H9 (cell line): ENCODE data around the gene PIEZO2. TPM values are rescaled to one million over a fixed set of nuclear protein-coding genes. Genes with fewer than 3 reads are reported as not detected.

Experiments
- DNase-seq: peaks from one replicate; pipeline ENCODE4 v3.0.0-alpha.2; 2017
- H2AFZ ChIP-seq: one replicate; pipeline ENCODE4 v1.6.1; 2013; ENCODE audit warnings: mild to moderate bottlenecking, low read length, control low read depth, moderate library complexity
- H2AK5ac ChIP-seq: 2 replicates; pipeline ENCODE4 v1.6.1; 2013; ENCODE audit warnings: low read length, control low read depth, mixed read lengths; ENCODE audit not compliant: insufficient read length
- H2BK120ac ChIP-seq: one replicate; pipeline ENCODE4 v1.6.1; 2013; ENCODE audit warnings: low read depth, mild to moderate bottlenecking, low read length, control low read depth, inconsistent platforms; ENCODE audit not compliant: poor library complexity, severe bottlenecking
- H2BK12ac ChIP-seq: 2 replicates; pipeline ENCODE4 v1.6.1; 2013; ENCODE audit warnings: low read length, control low read depth, mixed read lengths, low read depth; ENCODE audit not compliant: insufficient read length
- H2BK15ac ChIP-seq: 2 replicates; pipeline ENCODE4 v1.6.1; 2013; ENCODE audit warnings: low read depth, low read length, control low read depth
- H2BK20ac ChIP-seq: one replicate; pipeline ENCODE4 v1.6.1; 2013; ENCODE audit warnings: low read depth, mild to moderate bottlenecking, low read length, control low read depth, inconsistent platforms; ENCODE audit not compliant: poor library complexity, severe bottlenecking
- H2BK5ac ChIP-seq: 2 replicates; pipeline ENCODE4 v1.6.1; 2013; ENCODE audit warnings: low read length, control low read depth, mixed read lengths; ENCODE audit not compliant: insufficient read length
- H3K14ac ChIP-seq: 2 replicates; pipeline ENCODE4 v1.6.1; 2013; ENCODE audit warnings: low read length, control low read depth; ENCODE audit not compliant: insufficient read depth
- H3K18ac ChIP-seq: 2 replicates; pipeline ENCODE4 v1.6.1; 2013; ENCODE audit warnings: low read depth, mild to moderate bottlenecking, mixed read lengths, low read length, control low read depth; ENCODE audit not compliant: insufficient read length
- H3K23ac ChIP-seq: 2 replicates; pipeline ENCODE4 v1.6.1; 2013; ENCODE audit warnings: low read length, control low read depth, mixed read lengths, low read depth; ENCODE audit not compliant: insufficient read length
- H3K23me2 ChIP-seq: 2 replicates; pipeline ENCODE4 v1.6.1; 2013; ENCODE audit warnings: low read depth, mild to moderate bottlenecking, mixed read lengths, low read length, control low read depth; ENCODE audit not compliant: insufficient read length, poor library complexity, severe bottlenecking
- H3K27ac ChIP-seq: 2 replicates; pipeline ENCODE4 v1.5.1; 2013; ENCODE audit warnings: low read length, control low read depth, mixed read lengths, low read depth; ENCODE audit not compliant: insufficient read length
- H3K27me3 ChIP-seq: 2 replicates; pipeline ENCODE4 v1.6.1; 2013; ENCODE audit warnings: low read length, control low read depth, inconsistent platforms; ENCODE audit not compliant: insufficient read depth
- H3K4ac ChIP-seq: 2 replicates; pipeline ENCODE4 v1.6.1; 2013; ENCODE audit warnings: low read depth, mild to moderate bottlenecking, control low read depth, inconsistent platforms, low read length, moderate library complexity
- H3K4me1 ChIP-seq: 2 replicates; pipeline ENCODE4 v1.6.1; 2013; ENCODE audit warnings: low read length, control low read depth, inconsistent platforms; ENCODE audit not compliant: insufficient read depth
- H3K4me2 ChIP-seq: 2 replicates; pipeline ENCODE4 v1.6.1; 2013; ENCODE audit warnings: low read length, control low read depth, mixed read lengths; ENCODE audit not compliant: insufficient read length, insufficient read depth
- H3K56ac ChIP-seq: 2 replicates; pipeline ENCODE4 v1.6.1; 2013; ENCODE audit warnings: low read depth, mild to moderate bottlenecking, mixed read lengths, low read length, control low read depth; ENCODE audit not compliant: insufficient read length
- H3K79me1 ChIP-seq: 2 replicates; pipeline ENCODE4 v1.6.1; 2013; ENCODE audit warnings: low read depth, mild to moderate bottlenecking, moderate library complexity, low read length, control low read depth, inconsistent platforms; ENCODE audit not compliant: insufficient read depth, poor library complexity, severe bottlenecking
- H3K79me2 ChIP-seq: 2 replicates; pipeline ENCODE4 v1.6.1; 2013; ENCODE audit warnings: low read length, control low read depth, inconsistent platforms; ENCODE audit not compliant: insufficient read depth
- H3K9ac ChIP-seq: 2 replicates; pipeline ENCODE4 v1.6.1; 2013; ENCODE audit warnings: low read length, control low read depth, mixed read lengths; ENCODE audit not compliant: insufficient read length; ENCODE audit errors: extremely low read depth
- H3K9me3 ChIP-seq: one replicate; pipeline ENCODE4 v1.6.1; 2013; ENCODE audit warnings: low read depth, low read length, inconsistent platforms; ENCODE audit not compliant: control insufficient read depth
- H3T11ph ChIP-seq: one replicate; pipeline ENCODE4 v1.6.1; 2013; ENCODE audit warnings: mild to moderate bottlenecking, low read length, control low read depth, inconsistent platforms
- H4K20me1 ChIP-seq: one replicate; pipeline ENCODE4 v1.6.1; 2013; ENCODE audit not compliant: control insufficient read depth, insufficient read length, insufficient read depth
- H4K5ac ChIP-seq: 2 replicates; pipeline ENCODE4 v1.6.1; 2013; ENCODE audit warnings: low read depth, mild to moderate bottlenecking, mixed read lengths, low read length, control low read depth; ENCODE audit not compliant: insufficient read length
- H4K8ac ChIP-seq: replicated peaks from 2 replicates; pipeline ENCODE4 v1.6.1; 2013; ENCODE audit warnings: low read length, control low read depth, mixed read lengths, low read depth; ENCODE audit not compliant: insufficient read length
- H4K91ac ChIP-seq: 2 replicates; pipeline ENCODE4 v1.6.1; 2013; ENCODE audit warnings: low read depth, mild to moderate bottlenecking, moderate library complexity, mixed read lengths, low read length, control low read depth; ENCODE audit not compliant: insufficient read length
- H3K27ac Mint-ChIP-seq, 3 experiments: 2 replicates in 2 of 3; 3 replicates in 1 of 3; pipeline ENCODE4 v1.8.0; 2020 to 2021; ENCODE audit warnings: mixed read lengths in 3 of 3, mild to moderate bottlenecking in 1 of 3, moderate library complexity in 1 of 3
- H3K27me3 Mint-ChIP-seq: 2 replicates; pipeline ENCODE4 v1.8.0; 2021; ENCODE audit warnings: low read depth, mild to moderate bottlenecking, moderate library complexity, mixed read lengths
- H3K36me3 Mint-ChIP-seq, 3 experiments: 2 replicates in 2 of 3; 3 replicates in 1 of 3; pipeline ENCODE4 v1.8.0; 2020 to 2021; ENCODE audit warnings: low read depth in 3 of 3, mixed read lengths in 3 of 3; ENCODE audit not compliant: insufficient read depth in 1 of 3
- H3K4me1 Mint-ChIP-seq, 2 experiments: 2 replicates each; pipeline ENCODE4 v1.8.0; 2020; ENCODE audit warnings: mixed read lengths in 2 of 2
- H3K4me3 Mint-ChIP-seq, 2 experiments: 2 replicates in 1 of 2; 3 replicates in 1 of 2; pipeline ENCODE4 v1.8.0; 2020 to 2021; ENCODE audit warnings: mild to moderate bottlenecking in 2 of 2, mixed read lengths in 2 of 2, moderate library complexity in 1 of 2
- H3K9me3 Mint-ChIP-seq, 2 experiments: 2 replicates in 1 of 2; 3 replicates in 1 of 2; pipeline ENCODE4 v1.8.0; 2020; ENCODE audit warnings: mild to moderate bottlenecking in 2 of 2, mixed read lengths in 2 of 2, moderate library complexity in 1 of 2
- CTCF ChIP-seq: fragments of 200-600 bp; sonication (generic); conservative IDR thresholded peaks from 3 replicates; pipeline ENCODE4 v1.8.0; 2021; ENCODE audit warnings: antibody characterized with exemption, mild to moderate bottlenecking
- WGBS: extraction: QIAGEN DNeasy Blood & Tissue Kit; methylation state at CpG from one replicate; pipeline ENCODE4 v1.1.7; 2013; ENCODE audit warnings: missing lambda C conversion rate, low lambda C conversion rate, mixed read lengths; ENCODE audit not compliant: insufficient read length; ENCODE audit errors: extremely low coverage; 5-methylcytosine and 5-hydroxymethylcytosine counted together
- total RNA-seq: library from RNA; stranded (reverse); gene quantifications from 2 replicates; pipeline ENCODE4 v1.2.1, GENCODE V29; 2021

PIEZO2 gene
- total RNA-seq, 1 experiment from 2014 or later: 3.9 TPM

- Histone ChIP-seq H3K79me1 (no peaks in the 10 kb centered on the region), H2BK120ac (no peak overlapping the region), H3K27me3 (no peaks in the 10 kb centered on the region), H2BK15ac (no peak overlapping the region), H3K79me2 (no peaks in the 10 kb centered on the region), H3K4me2 (no peak overlapping the region), H3T11ph (no peak overlapping the region), H4K20me1 (no peaks in the 10 kb centered on the region), H3K27ac (no peak overlapping the region), H3K23me2 (no peaks in the 10 kb centered on the region), H3K4ac (no peak overlapping the region), H3K23ac (no peak overlapping the region), H4K5ac (no peak overlapping the region), H3K14ac (no peak overlapping the region), H3K9me3 (no peaks in the 10 kb centered on the region), H4K8ac (no peak overlapping the region), H3K56ac (no peak overlapping the region), H4K91ac (no peak overlapping the region), H2BK20ac (no peak overlapping the region), H2BK5ac (no peak overlapping the region), H2AK5ac (no peak overlapping the region), H3K4me1 (no peaks in the 10 kb centered on the region), H3K18ac (no peak overlapping the region), H2BK12ac (no peak overlapping the region), H3K9ac (no peak overlapping the region), H2AFZ (no peak overlapping the region)
- WGBS: no CpG with 5 or more reads among the region's 5 CpGs
- no peak for DNase-seq
- TF ChIP-seq CTCF: no peak
- Mint-ChIP-seq H3K27ac (no peak overlapping the region), H3K4me1 (peaks cover 14 to 15% of the 10 kb centered on the region in 2 experiments), H3K27me3 (no peaks in the 10 kb centered on the region), H3K9me3 (peaks cover 2 to 4% of the 10 kb centered on the region in 2 experiments; a peak in 3 of 5 replicates), H3K4me3 (no peak overlapping the region), H3K36me3 (peaks cover 0 to 11% (median 0%) of the 10 kb centered on the region in 3 experiments; a peak in 4 of 7 replicates)
Observed at GRCh38 chr18:10864722-10865121, 284.6 kb downstream of the PIEZO2 start.
